Kidney (tissue), 14 donors: ENCODE measurements around the gene COL4A6. TPM values are rescaled to one million over a fixed set of nuclear protein-coding genes. Genes with fewer than 3 reads are reported as not detected.

Experiments used
- DNase-seq, 5 donors: peaks; one replicate each; pipeline ENCODE4 v3.0.0-alpha.2; 2013 to 2020
- FAIRE-seq: peaks from 2 replicates; lab custom pipeline; 2012; peaks lifted over from hg19 to GRCh38; lab: Jason Lieb, UNC
- H3K27ac ChIP-seq, 2 donors: one replicate each; pipeline ENCODE4 v1.7.0; 2013; ENCODE audit warnings: low read depth in 2 of 2, low read length in 2 of 2, inconsistent platforms in 1 of 2
- H3K27me3 ChIP-seq: one replicate; pipeline ENCODE4 v1.7.1; 2013; ENCODE audit warnings: low read length, inconsistent platforms; ENCODE audit not compliant: control insufficient read depth, insufficient read depth
- H3K36me3 ChIP-seq, 3 donors: one replicate each; pipeline versions ENCODE4 v1.7.0 to v1.7.1; 2013; ENCODE audit warnings: low read length in 3 of 3, control low read depth in 1 of 3, inconsistent platforms in 1 of 3; ENCODE audit not compliant: insufficient read depth in 3 of 3, control insufficient read depth in 2 of 3
- H3K4me1 ChIP-seq, 3 donors: one replicate each; pipeline versions ENCODE4 v1.7.0 to v1.7.1; 2013; ENCODE audit warnings: low read length in 3 of 3, inconsistent platforms in 1 of 3, low read depth in 1 of 3; ENCODE audit not compliant: control insufficient read depth in 2 of 3, insufficient read depth in 2 of 3
- H3K4me3 ChIP-seq, 3 donors: one replicate each; pipeline versions ENCODE4 v1.7.0 to v1.8.1; 2013; ENCODE audit warnings: low read length in 3 of 3, control low read depth in 1 of 3, inconsistent platforms in 1 of 3
- H3K9ac ChIP-seq, 3 donors: one replicate each; pipeline versions ENCODE4 v1.7.0 to v1.7.1; 2013; ENCODE audit warnings: low read length in 3 of 3, control low read depth in 1 of 3, inconsistent platforms in 1 of 3
- H3K9me3 ChIP-seq, 3 donors: one replicate each; pipeline versions ENCODE4 v1.7.0 to v1.7.1; 2013; ENCODE audit warnings: low read length in 3 of 3, control low read depth in 1 of 3, inconsistent platforms in 1 of 3; ENCODE audit not compliant: control insufficient read depth in 2 of 3, insufficient read depth in 1 of 3
- intact Hi-C: fragments of 100-400 bp; cut with DNase I; formaldehyde crosslinking; loops from one replicate; pipeline ENCODE4 v1.11.1; 2022
- polyA plus RNA-seq: library from polyadenylated mRNA; stranded (reverse); fragments of 350-450 nt; fragmentation: Illumina TruSeq; extraction: RNeasy Lipid Tissue Mini Kit (QIAGEN cat#74804); gene quantifications from one replicate; pipeline ENCODE4 v1.2.3, GENCODE V29; 2014; ENCODE audit warnings: low read depth, low replicate concordance; ENCODE audit not compliant: insufficient read depth
- total RNA-seq: library from RNA; stranded (reverse); fragmentation: NEBNext Ultra II Directional; extraction: Animal tissue kit (Norgen Biotek cat#: 25700); gene quantifications from one replicate; pipeline ENCODE4 v1.2.1, GENCODE V29; 2021
- TF ChIP-seq, protein P1 (sequence below): IDR thresholded peaks from 3 replicates; pipeline ENCODE4 v1.5.1; 2012; ENCODE audit warnings: mild to moderate bottlenecking, moderate library complexity, borderline replicate concordance; ENCODE audit not compliant: insufficient read depth; ENCODE audit errors: extremely low read depth
- donor health status: control.
- donor health status: control.
- donor health status: control.
- donor health status: control.
- donor health status: control.
- donor health status: DM: yes; HTN: yes; CAD: no.
- donor health status: Normal renal cell carcinoma (clear cell type).

COL4A6 gene
- total and polyA plus RNA-seq, 2 donors from 2014 or later: 3.3 to 4.1 TPM

DNA sequence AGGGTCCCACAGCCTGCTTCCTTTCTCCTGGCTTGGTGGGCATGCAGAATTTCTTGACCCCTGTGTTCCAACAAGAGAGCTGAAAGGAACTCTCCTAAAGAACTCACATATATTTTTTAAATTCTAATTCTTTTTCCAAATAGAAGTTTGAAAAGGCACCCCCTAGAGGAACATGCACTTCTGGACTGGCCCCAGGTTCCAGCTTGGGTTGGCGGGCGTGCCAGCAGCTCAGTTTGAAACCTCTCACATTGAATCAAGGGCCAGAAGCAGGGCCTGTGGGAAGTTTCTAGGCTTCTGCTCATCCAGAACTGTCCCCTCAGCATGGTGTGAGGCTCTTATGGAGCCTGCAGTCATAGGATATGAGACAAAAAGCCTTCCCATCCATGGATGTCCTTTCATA lies 214.0 kb downstream of the COL4A6 start:
- Histone ChIP-seq H3K27ac (no peak overlapping the region), H3K9ac (no peak overlapping the region), H3K36me3 (no peaks in the 10 kb centered on the region), H3K27me3 (peaks cover 2% of the 10 kb centered on the region), H3K4me3 (no peak overlapping the region), H3K4me1 (peaks cover 0 to 3% (median 0%) of the 10 kb centered on the region in 3 donors), H3K9me3 (no peaks in the 10 kb centered on the region)
- TF ChIP-seq, protein P1, sequence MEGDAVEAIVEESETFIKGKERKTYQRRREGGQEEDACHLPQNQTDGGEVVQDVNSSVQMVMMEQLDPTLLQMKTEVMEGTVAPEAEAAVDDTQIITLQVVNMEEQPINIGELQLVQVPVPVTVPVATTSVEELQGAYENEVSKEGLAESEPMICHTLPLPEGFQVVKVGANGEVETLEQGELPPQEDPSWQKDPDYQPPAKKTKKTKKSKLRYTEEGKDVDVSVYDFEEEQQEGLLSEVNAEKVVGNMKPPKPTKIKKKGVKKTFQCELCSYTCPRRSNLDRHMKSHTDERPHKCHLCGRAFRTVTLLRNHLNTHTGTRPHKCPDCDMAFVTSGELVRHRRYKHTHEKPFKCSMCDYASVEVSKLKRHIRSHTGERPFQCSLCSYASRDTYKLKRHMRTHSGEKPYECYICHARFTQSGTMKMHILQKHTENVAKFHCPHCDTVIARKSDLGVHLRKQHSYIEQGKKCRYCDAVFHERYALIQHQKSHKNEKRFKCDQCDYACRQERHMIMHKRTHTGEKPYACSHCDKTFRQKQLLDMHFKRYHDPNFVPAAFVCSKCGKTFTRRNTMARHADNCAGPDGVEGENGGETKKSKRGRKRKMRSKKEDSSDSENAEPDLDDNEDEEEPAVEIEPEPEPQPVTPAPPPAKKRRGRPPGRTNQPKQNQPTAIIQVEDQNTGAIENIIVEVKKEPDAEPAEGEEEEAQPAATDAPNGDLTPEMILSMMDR: no peak
- no peak for FAIRE-seq
- intact Hi-C loops: no loop called here
- DNase-seq: no peak

GRCh38 chrX:108223585-108223984 lies 214.6 kb downstream of the COL4A6 start:
- peaks cover 2% of the 10 kb centered on the region for H3K27me3 ChIP-seq
- no peak overlapping the region for H3K27ac ChIP-seq
- no peak overlapping the region for H3K9ac ChIP-seq
- DNase-seq: peak; percentile 30 to 63 (median 49)
- H3K9me3 ChIP-seq: no peaks in the 10 kb centered on the region
- TF ChIP-seq, protein P1: no peak
- no peaks in the 10 kb centered on the region for H3K36me3 ChIP-seq
- H3K4me1 ChIP-seq: peaks cover 0 to 3% (median 0%) of the 10 kb centered on the region in 3 donors
- no peak for FAIRE-seq
- H3K4me3 ChIP-seq: no peak overlapping the region
- intact Hi-C loops: no loop called here

GRCh38 chrX:108221301-108221864 lies 216.8 kb downstream of the COL4A6 start:
- Histone ChIP-seq H3K9ac (no peak overlapping the region), H3K36me3 (no peaks in the 10 kb centered on the region), H3K27me3 (peaks cover 2% of the 10 kb centered on the region), H3K9me3 (no peaks in the 10 kb centered on the region), H3K4me3 (no peak overlapping the region), H3K4me1 (peaks cover 0 to 3% (median 0%) of the 10 kb centered on the region in 3 donors), H3K27ac (no peak overlapping the region)
- FAIRE-seq (no peak), DNase-seq (no peak)
- TF ChIP-seq, protein P1: no peak
- intact Hi-C loops: no loop called here
